Ishikawa (cell line): Measurements from ENCODE around the gene PTPRS.
A peak's percentile ranks its signal among the peaks of the same experiment; 100 is the strongest.

Source experiments
- CEBPB ChIP-seq: IDR thresholded peaks from 2 replicates; pipeline ENCODE4 v1.6.1; 2012
- CREB1 ChIP-seq: IDR thresholded peaks from 2 replicates; pipeline ENCODE4 v1.6.1; 2012; ENCODE audit warnings: low read depth
- EGR1 ChIP-seq: IDR thresholded peaks from 2 replicates; pipeline ENCODE4 v1.6.1; 2012
- EP300 ChIP-seq: IDR thresholded peaks from 2 replicates; pipeline ENCODE4 v1.6.1; 2012; ENCODE audit warnings: borderline replicate concordance
- FOXM1 ChIP-seq: IDR thresholded peaks from 2 replicates; pipeline ENCODE4 v1.6.1; 2012; ENCODE audit warnings: low read depth, borderline replicate concordance
- MAX ChIP-seq: IDR thresholded peaks from 2 replicates; pipeline ENCODE4 v1.6.1; 2012
- NFIC ChIP-seq: IDR thresholded peaks from 2 replicates; pipeline ENCODE4 v1.6.1; 2012
- RAD21 ChIP-seq: IDR thresholded peaks from 2 replicates; pipeline ENCODE4 v1.6.1; 2012; ENCODE audit warnings: low read depth
- TAF1 ChIP-seq: IDR thresholded peaks from 2 replicates; pipeline ENCODE4 v1.6.1; 2012; ENCODE audit warnings: low read depth, mild to moderate bottlenecking
- TCF12 ChIP-seq: IDR thresholded peaks from 2 replicates; pipeline ENCODE4 v1.6.1; 2012; ENCODE audit warnings: low read depth
- TEAD4 ChIP-seq: IDR thresholded peaks from 2 replicates; pipeline ENCODE4 v1.6.1; 2012
- YY1 ChIP-seq: IDR thresholded peaks from 2 replicates; pipeline ENCODE4 v1.6.1; 2012; ENCODE audit warnings: low read depth
- ZBTB7A ChIP-seq: IDR thresholded peaks from 2 replicates; pipeline ENCODE4 v1.6.1; 2012; ENCODE audit warnings: low read depth
- TF ChIP-seq, protein P1 (sequence below): IDR thresholded peaks from 2 replicates; pipeline ENCODE4 v1.6.1; 2012
- TF ChIP-seq, protein P2 (sequence below): IDR thresholded peaks from 2 replicates; pipeline ENCODE4 v1.6.1; 2012; ENCODE audit warnings: low read depth, mild to moderate bottlenecking

The PTPRS gene

GRCh38 chr19:5329141-5329540, 11.5 kb downstream of the PTPRS start:
- no peak for TF ChIP-seq CREB1
- no peak for TF ChIP-seq TCF12
- TF ChIP-seq EGR1 = no peak
- TF ChIP-seq TEAD4 = no peak
- TF ChIP-seq MAX = no peak
- TF ChIP-seq RAD21 = no peak
- no peak for TF ChIP-seq FOXM1
- no peak for TF ChIP-seq EP300
- no peak for TF ChIP-seq YY1
- no peak for TF ChIP-seq CEBPB
- no peak for TF ChIP-seq TAF1
- TF ChIP-seq NFIC = no peak
- TF ChIP-seq, protein P1, sequence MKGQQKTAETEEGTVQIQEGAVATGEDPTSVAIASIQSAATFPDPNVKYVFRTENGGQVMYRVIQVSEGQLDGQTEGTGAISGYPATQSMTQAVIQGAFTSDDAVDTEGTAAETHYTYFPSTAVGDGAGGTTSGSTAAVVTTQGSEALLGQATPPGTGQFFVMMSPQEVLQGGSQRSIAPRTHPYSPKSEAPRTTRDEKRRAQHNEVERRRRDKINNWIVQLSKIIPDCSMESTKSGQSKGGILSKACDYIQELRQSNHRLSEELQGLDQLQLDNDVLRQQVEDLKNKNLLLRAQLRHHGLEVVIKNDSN = no peak
- TF ChIP-seq, protein P2, sequence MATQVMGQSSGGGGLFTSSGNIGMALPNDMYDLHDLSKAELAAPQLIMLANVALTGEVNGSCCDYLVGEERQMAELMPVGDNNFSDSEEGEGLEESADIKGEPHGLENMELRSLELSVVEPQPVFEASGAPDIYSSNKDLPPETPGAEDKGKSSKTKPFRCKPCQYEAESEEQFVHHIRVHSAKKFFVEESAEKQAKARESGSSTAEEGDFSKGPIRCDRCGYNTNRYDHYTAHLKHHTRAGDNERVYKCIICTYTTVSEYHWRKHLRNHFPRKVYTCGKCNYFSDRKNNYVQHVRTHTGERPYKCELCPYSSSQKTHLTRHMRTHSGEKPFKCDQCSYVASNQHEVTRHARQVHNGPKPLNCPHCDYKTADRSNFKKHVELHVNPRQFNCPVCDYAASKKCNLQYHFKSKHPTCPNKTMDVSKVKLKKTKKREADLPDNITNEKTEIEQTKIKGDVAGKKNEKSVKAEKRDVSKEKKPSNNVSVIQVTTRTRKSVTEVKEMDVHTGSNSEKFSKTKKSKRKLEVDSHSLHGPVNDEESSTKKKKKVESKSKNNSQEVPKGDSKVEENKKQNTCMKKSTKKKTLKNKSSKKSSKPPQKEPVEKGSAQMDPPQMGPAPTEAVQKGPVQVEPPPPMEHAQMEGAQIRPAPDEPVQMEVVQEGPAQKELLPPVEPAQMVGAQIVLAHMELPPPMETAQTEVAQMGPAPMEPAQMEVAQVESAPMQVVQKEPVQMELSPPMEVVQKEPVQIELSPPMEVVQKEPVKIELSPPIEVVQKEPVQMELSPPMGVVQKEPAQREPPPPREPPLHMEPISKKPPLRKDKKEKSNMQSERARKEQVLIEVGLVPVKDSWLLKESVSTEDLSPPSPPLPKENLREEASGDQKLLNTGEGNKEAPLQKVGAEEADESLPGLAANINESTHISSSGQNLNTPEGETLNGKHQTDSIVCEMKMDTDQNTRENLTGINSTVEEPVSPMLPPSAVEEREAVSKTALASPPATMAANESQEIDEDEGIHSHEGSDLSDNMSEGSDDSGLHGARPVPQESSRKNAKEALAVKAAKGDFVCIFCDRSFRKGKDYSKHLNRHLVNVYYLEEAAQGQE = no peak
- TF ChIP-seq ZBTB7A = no peak

- TF ChIP-seq YY1 = no peak
- peak; percentile 22 for TF ChIP-seq RAD21
These were observed 13.5 kb downstream of the PTPRS start for GRCh38 chr19:5326986-5327623.

- TF ChIP-seq NFIC (no peak), ZBTB7A (no peak), RAD21 (no peak), YY1 (no peak), EGR1 (no peak), EP300 (no peak), CREB1 (no peak)
These were observed 14.1 kb downstream of the PTPRS start for GRCh38 chr19:5326545-5326944.

DNA sequence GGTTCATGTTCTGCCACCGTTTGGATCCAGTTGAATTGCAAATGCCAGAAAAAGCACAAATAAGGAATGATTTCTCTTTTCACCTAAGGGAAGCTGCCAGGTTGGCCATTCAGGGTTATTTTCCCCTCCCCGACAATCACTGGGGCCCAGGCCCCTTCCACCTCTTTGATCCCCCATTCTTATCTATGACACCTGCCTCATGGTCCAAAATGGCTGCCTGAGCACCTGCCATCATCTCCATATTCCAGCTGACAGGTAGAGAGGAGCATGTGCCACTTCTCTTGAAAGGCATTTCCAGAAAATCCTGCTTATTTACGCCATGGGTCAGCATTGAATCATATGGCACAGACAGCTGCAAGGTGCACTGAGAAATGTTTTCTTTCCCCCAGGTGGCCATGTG, 15.7 kb downstream of the PTPRS start:
- TF ChIP-seq CREB1 (no peak), YY1 (no peak), NFIC (no peak), TAF1 (no peak), RAD21 (no peak)

- no peak for TF ChIP-seq YY1
- TF ChIP-seq, protein P1 = no peak
These were observed 17.2 kb downstream of the PTPRS start for GRCh38 chr19:5323475-5323811.

DNA sequence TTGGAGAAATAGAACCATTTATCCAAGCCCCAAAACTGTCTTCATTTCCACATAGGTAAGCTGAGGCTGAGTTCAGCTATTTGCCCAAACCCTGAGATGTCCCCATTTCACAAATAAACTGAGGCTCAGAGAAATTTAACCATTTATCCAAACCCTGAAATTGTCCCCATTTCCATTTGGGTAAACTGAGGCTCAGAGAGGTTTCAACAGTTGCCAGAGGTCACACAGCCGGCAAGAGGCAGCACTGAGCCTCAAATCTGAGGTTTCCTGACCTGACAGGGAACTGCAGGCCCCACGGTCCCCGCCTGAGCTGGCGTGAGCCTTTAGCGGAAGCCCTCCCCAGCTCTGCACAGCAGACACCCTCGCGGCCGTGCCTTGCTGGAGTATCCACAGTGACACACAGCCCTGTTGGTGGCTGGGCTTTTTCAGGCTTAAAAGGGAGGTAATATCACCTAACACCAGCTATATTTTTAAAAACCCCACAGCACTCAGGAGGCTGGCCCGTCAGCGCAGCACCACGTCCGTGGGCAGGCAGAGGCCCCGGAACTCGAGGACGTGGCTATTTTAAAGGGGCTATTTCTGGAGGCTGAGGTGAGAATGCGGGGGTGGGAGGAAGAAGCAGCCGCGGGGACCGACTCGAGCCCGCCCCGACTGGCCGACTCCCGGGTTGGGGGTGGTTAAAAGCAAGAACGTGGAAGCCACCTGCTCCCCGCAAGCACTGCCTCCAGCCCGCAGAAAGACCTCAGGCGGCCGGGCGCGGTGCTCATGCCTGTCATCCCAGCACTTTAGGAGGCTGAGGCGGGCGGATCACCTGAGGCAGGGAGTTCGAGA, 18.5 kb downstream of the PTPRS start:
- TF ChIP-seq EGR1 (0 out of 2 replicates have a peak, but pooled peaks have one; percentile 19), CEBPB (no peak)

DNA sequence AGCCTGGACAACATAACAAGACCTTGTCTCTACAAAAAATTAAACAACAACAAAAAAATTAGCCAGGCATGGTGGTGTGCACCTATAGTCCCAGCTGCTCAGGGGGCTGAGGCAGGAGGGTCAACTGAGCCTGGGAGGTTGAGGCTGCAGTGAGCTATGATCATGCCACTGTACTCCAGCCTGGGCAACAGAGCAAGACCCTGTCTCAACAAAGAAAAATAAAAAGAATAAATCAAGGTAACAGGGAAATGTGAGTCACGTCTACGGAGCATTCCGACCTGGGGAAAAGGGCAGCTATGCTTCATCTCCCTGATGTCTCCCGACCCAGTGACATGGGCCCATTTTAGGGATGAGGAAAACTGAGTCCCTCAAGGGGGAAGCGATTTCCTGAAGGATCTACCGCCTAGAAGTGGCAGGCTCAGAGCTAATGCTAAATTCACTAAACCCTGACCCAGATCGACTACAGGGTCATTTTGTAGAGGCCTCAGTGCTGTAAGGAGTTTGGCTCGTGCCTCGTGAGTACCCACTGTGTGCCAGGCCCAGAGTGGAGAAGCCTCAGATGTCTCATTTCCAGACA, 19.5 kb downstream of the PTPRS start:
- TF ChIP-seq YY1 = no peak
- TF ChIP-seq MAX = no peak
- no peak for TF ChIP-seq NFIC

DNA sequence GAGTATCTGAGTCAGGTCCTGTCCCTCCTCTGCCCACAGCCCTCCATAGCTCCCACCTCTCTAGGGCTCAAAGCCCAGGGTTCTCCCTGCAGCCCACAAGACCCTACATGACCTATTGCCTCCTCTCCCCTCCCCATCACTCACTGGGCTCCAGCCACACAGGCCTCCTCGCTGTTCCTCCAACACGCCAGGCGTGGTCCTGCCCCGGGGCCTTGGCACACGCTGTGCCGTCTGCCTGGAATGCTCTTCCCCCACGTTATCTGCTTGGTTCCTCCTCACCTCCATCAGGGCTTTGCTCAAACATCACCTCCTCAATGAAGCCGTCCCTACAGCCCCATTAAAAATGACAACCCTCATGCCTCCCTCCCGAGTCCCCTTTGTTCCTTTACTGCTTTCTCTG, 21.1 kb downstream of the PTPRS start:
- TF ChIP-seq FOXM1 (no peak), TEAD4 (no peak), NFIC (no peak), RAD21 (no peak), ZBTB7A (no peak), TAF1 (no peak), CREB1 (no peak), EGR1 (no peak), EP300 (no peak), CEBPB (no peak), MAX (no peak), YY1 (no peak), TCF12 (no peak)
- TF ChIP-seq, protein P2 = no peak
- TF ChIP-seq, protein P1 = no peak
